ENCODE measurements around the gene CASQ2.

The CASQ2 gene

GRCh38 chr1:115654663-115655305, 113.7 kb downstream of the CASQ2 start:
- DNase-seq (ENCODE audit: low spot score), result no peak
- TF ChIP-seq CTCF (IDR thresholded peaks at IDR 0.05; ENCODE audit: extremely low read depth, insufficient read depth, missing control alignments), result no peak
- in situ Hi-C loops (cut with MboI; ENCODE audit: low pct_unique_long_range_greater_than_20kb, low sequenced_read_pairs, unreplicated experiment), result no loop called here

- in situ Hi-C loops (cut with MboI; ENCODE audit: low pct_unique_long_range_greater_than_20kb, low sequenced_read_pairs, unreplicated experiment), result no loop called here
- no peak for TF ChIP-seq CTCF (IDR thresholded peaks at IDR 0.05; ENCODE audit: extremely low read depth, insufficient read depth, missing control alignments)
- DNase-seq (ENCODE audit: low spot score), result no peak
Observed at GRCh38 chr1:115654125-115654524, 114.4 kb downstream of the CASQ2 start.

- in situ Hi-C loops (cut with MboI; ENCODE audit: low pct_unique_long_range_greater_than_20kb, low sequenced_read_pairs, unreplicated experiment), result no loop called here
- no peak for TF ChIP-seq CTCF (IDR thresholded peaks at IDR 0.05; ENCODE audit: extremely low read depth, insufficient read depth, missing control alignments)
- DNase-seq (ENCODE audit: low spot score), result no peak
Observed at GRCh38 chr1:115652236-115652788, 116.2 kb downstream of the CASQ2 start.

- no peak for DNase-seq (ENCODE audit: low spot score)
- in situ Hi-C loops (cut with MboI; ENCODE audit: low pct_unique_long_range_greater_than_20kb, low sequenced_read_pairs, unreplicated experiment), result no loop called here
- no peak for TF ChIP-seq CTCF (IDR thresholded peaks at IDR 0.05; ENCODE audit: extremely low read depth, insufficient read depth, missing control alignments)
Observed at GRCh38 chr1:115651391-115651790, 117.1 kb downstream of the CASQ2 start.

- no peak for TF ChIP-seq CTCF (IDR thresholded peaks at IDR 0.05; ENCODE audit: extremely low read depth, insufficient read depth, missing control alignments)
- DNase-seq (ENCODE audit: low spot score), result no peak
- in situ Hi-C loops (cut with MboI; ENCODE audit: low pct_unique_long_range_greater_than_20kb, low sequenced_read_pairs, unreplicated experiment), result no loop called here
Observed at GRCh38 chr1:115650961-115651360, 117.6 kb downstream of the CASQ2 start.

Data from GM13977 (cell line).